ENCODE data around the gene PLEKHM3.

PLEKHM3 gene, protein sequence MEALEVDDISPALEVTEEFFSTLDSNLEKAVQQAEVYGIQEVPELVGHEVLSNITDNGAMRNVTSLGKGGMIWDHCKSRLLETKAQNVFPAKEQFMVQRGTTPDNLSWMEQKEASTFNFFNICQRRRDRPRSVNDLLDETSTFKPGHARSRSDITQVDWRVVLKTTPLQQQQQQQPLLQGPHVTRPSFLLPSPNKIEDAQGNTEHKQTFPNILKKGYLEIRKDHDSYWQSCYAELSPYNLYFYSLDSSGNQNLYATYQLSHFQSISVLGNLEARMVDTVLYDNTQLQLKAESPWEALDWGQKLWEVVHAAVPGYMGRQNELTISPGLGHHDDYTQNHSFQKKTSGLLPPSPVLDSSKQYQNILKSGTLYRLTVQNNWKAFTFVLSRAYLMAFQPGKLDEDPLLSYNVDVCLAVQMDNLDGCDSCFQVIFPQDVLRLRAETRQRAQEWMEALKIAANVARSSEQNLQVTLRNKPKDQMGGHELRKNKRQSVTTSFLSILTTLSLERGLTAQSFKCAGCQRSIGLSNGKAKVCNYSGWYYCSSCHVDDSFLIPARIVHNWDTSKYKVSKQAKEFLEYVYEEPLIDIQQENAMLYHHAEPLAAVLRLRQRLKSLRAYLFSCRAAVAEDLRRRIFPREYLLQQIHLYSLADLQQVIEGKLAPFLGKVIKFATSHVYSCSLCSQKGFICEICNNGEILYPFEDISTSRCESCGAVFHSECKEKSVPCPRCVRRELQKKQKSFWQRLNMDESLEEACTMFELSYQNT

GRCh38 chr2:208025037-208025813 lies at the start of gene PLEKHM3:
Gene PLEKHM3 (minus strand): TSS chr2:208025527. CDS start chr2:208001639, 23,888 bp downstream.
- H3K27me3 ChIP-seq (ENCODE audit: insufficient read depth, insufficient read length), result no peaks in the 10 kb centered on the region
- DNase-seq (ENCODE audit: low read depth, low spot score), result peak; percentile 84
- TF ChIP-seq ZNF274 (IDR thresholded peaks at IDR 0.05; ENCODE audit: low read depth, low read length), result no peak
- no peak for TF ChIP-seq YY1 (IDR thresholded peaks at IDR 0.05; ENCODE audit: insufficient read depth, insufficient read length)
- no peak for TF ChIP-seq SUZ12 (IDR thresholded peaks at IDR 0.05; ENCODE audit: extremely low read depth, insufficient read depth, insufficient read length)

DNA sequence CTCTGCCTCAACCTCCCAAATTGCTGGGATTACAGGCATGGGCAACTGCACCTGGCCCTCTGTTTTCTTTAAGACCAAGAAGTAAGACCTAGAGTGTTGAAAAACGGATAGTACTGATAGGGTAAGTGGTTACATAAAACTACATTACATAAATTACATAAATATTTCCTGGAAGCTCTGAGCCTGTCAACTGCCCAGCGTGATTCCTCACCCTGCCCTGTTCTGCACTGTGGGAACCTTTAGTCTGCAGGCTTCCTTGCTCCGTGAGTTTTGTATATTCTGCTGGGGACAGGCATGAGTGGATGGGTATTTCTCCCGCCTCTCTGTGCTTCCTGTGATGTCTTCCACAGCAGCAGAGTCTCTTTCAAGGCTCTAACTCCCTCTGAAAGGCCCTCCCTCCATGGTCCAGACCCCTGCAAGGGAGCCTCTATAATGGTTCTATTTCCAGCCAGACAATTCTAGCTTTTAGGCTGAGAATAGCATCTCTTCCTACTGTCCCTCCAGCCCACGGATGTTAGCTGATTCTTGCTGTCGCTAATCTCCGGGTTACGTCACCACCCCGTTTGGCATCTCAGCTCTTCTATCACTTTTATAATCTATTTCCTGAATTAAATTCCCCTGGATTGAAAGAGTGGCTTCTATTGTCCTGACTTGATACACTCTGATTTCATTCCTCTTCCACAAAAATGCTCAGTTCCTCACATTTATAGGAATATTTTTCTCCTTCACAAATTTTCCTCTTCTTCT lies 49.5 kb upstream of the PLEKHM3 start:
- H3K27me3 ChIP-seq (ENCODE audit: insufficient read depth, insufficient read length), result no peaks in the 10 kb centered on the region
- no peak overlapping the region for H3K9ac ChIP-seq (ENCODE audit: insufficient read length, low read depth)
- no peak for DNase-seq (ENCODE audit: low read depth, low spot score)
- TF ChIP-seq YY1 (IDR thresholded peaks at IDR 0.05; ENCODE audit: insufficient read depth, insufficient read length) (no peak), ZNF274 (IDR thresholded peaks at IDR 0.05; ENCODE audit: low read depth, low read length) (no peak), SUZ12 (IDR thresholded peaks at IDR 0.05; ENCODE audit: extremely low read depth, insufficient read depth, insufficient read length) (no peak)
- H3K4me1 ChIP-seq (ENCODE audit: insufficient read depth, insufficient read length), result peaks cover 5% of the 10 kb centered on the region
- H3K36me3 ChIP-seq (ENCODE audit: insufficient read depth, insufficient read length, low read length), result no peaks in the 10 kb centered on the region
- H3K4me3 ChIP-seq (ENCODE audit: insufficient read length, low read depth), result no peak overlapping the region
- H3K9me3 ChIP-seq (ENCODE audit: insufficient read depth, low read length), result no peaks in the 10 kb centered on the region

More at GRCh38 chr2:208025037-208025813, at the start of gene PLEKHM3:
- Histone ChIP-seq H3K9me3 (ENCODE audit: insufficient read depth, low read length) (no peaks in the 10 kb centered on the region), H3K4me3 (ENCODE audit: insufficient read length, low read depth) (peak within 1 kb of the TSS; percentile 85), H3K9ac (ENCODE audit: insufficient read length, low read depth) (peak within 1 kb of the TSS; percentile 79), H3K4me1 (ENCODE audit: insufficient read depth, insufficient read length) (peaks cover 2% of the 10 kb centered on the region), H3K36me3 (ENCODE audit: insufficient read depth, insufficient read length, low read length) (no peaks in the 10 kb centered on the region)

GRCh38 chr2:208072250-208072892 lies 47.0 kb upstream of the PLEKHM3 start:
- no peaks in the 10 kb centered on the region for H3K36me3 ChIP-seq (ENCODE audit: insufficient read depth, insufficient read length, low read length)
- H3K9me3 ChIP-seq (ENCODE audit: insufficient read depth, low read length), result no peaks in the 10 kb centered on the region
- no peaks in the 10 kb centered on the region for H3K4me1 ChIP-seq (ENCODE audit: insufficient read depth, insufficient read length)
- no peak overlapping the region for H3K4me3 ChIP-seq (ENCODE audit: insufficient read length, low read depth)
- TF ChIP-seq YY1 (IDR thresholded peaks at IDR 0.05; ENCODE audit: insufficient read depth, insufficient read length) (no peak), ZNF274 (IDR thresholded peaks at IDR 0.05; ENCODE audit: low read depth, low read length) (no peak), SUZ12 (IDR thresholded peaks at IDR 0.05; ENCODE audit: extremely low read depth, insufficient read depth, insufficient read length) (no peak)
- DNase-seq (ENCODE audit: low read depth, low spot score), result peak; percentile 76
- H3K9ac ChIP-seq (ENCODE audit: insufficient read length, low read depth), result no peak overlapping the region
- no peaks in the 10 kb centered on the region for H3K27me3 ChIP-seq (ENCODE audit: insufficient read depth, insufficient read length)

GRCh38 chr2:208069186-208069585 lies 43.9 kb upstream of the PLEKHM3 start:
- TF ChIP-seq YY1 (IDR thresholded peaks at IDR 0.05; ENCODE audit: insufficient read depth, insufficient read length) (no peak), ZNF274 (IDR thresholded peaks at IDR 0.05; ENCODE audit: low read depth, low read length) (no peak), SUZ12 (IDR thresholded peaks at IDR 0.05; ENCODE audit: extremely low read depth, insufficient read depth, insufficient read length) (no peak)
- Histone ChIP-seq H3K4me1 (ENCODE audit: insufficient read depth, insufficient read length) (no peaks in the 10 kb centered on the region), H3K36me3 (ENCODE audit: insufficient read depth, insufficient read length, low read length) (no peaks in the 10 kb centered on the region)

GRCh38 chr2:208066016-208066415 lies 40.7 kb upstream of the PLEKHM3 start:
- Histone ChIP-seq H3K36me3 (ENCODE audit: insufficient read depth, insufficient read length, low read length) (no peaks in the 10 kb centered on the region), H3K4me1 (ENCODE audit: insufficient read depth, insufficient read length) (no peaks in the 10 kb centered on the region), H3K9ac (ENCODE audit: insufficient read length, low read depth) (no peak overlapping the region), H3K4me3 (ENCODE audit: insufficient read length, low read depth) (no peak overlapping the region), H3K27me3 (ENCODE audit: insufficient read depth, insufficient read length) (no peaks in the 10 kb centered on the region), H3K9me3 (ENCODE audit: insufficient read depth, low read length) (no peaks in the 10 kb centered on the region)
- TF ChIP-seq SUZ12 (IDR thresholded peaks at IDR 0.05; ENCODE audit: extremely low read depth, insufficient read depth, insufficient read length) (no peak), YY1 (IDR thresholded peaks at IDR 0.05; ENCODE audit: insufficient read depth, insufficient read length) (no peak), ZNF274 (IDR thresholded peaks at IDR 0.05; ENCODE audit: low read depth, low read length) (no peak)
- DNase-seq (ENCODE audit: low read depth, low spot score), result no peak

More at GRCh38 chr2:208069186-208069585, 43.9 kb upstream of the PLEKHM3 start:
- Histone ChIP-seq H3K9me3 (ENCODE audit: insufficient read depth, low read length) (no peaks in the 10 kb centered on the region), H3K4me3 (ENCODE audit: insufficient read length, low read depth) (no peak overlapping the region), H3K9ac (ENCODE audit: insufficient read length, low read depth) (no peak overlapping the region), H3K27me3 (ENCODE audit: insufficient read depth, insufficient read length) (no peaks in the 10 kb centered on the region)
- no peak for DNase-seq (ENCODE audit: low read depth, low spot score)

DNA sequence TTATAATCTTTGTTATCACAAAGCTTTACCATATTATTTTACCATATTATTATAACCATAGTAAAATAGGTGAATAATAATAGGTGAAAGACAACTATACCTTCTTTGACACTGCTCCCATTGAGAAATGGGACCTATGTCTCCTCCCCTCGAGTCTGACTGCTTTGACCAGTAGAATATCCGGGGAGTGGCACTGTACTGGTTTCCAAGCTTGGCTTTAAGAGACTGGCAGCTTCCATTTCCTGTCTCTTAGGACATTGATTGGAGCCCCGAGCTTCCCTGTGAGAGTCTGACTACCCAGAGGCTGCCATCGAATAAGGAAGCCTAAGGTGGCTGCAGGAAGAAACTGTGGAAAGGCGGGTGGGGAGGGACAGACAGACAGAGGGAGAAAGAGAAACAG lies 40.1 kb upstream of the PLEKHM3 start:
- no peak for TF ChIP-seq SUZ12 (IDR thresholded peaks at IDR 0.05; ENCODE audit: extremely low read depth, insufficient read depth, insufficient read length)
- no peak for TF ChIP-seq ZNF274 (IDR thresholded peaks at IDR 0.05; ENCODE audit: low read depth, low read length)
- no peak for TF ChIP-seq YY1 (IDR thresholded peaks at IDR 0.05; ENCODE audit: insufficient read depth, insufficient read length)
- Histone ChIP-seq H3K36me3 (ENCODE audit: insufficient read depth, insufficient read length, low read length) (no peaks in the 10 kb centered on the region), H3K4me3 (ENCODE audit: insufficient read length, low read depth) (no peak overlapping the region), H3K4me1 (ENCODE audit: insufficient read depth, insufficient read length) (no peaks in the 10 kb centered on the region), H3K9ac (ENCODE audit: insufficient read length, low read depth) (no peak overlapping the region), H3K9me3 (ENCODE audit: insufficient read depth, low read length) (no peaks in the 10 kb centered on the region), H3K27me3 (ENCODE audit: insufficient read depth, insufficient read length) (no peaks in the 10 kb centered on the region)
- DNase-seq (ENCODE audit: low read depth, low spot score), result no peak
